GM19463 (cell line): Measurements from ENCODE around the gene CHAD.
"Not testable (repeated sequence)": the region's sequence is repeated elsewhere in the genome, so short reads cannot be mapped to it uniquely, and the experiment has no call there.

ENCODE experiments used
- ATAC-seq: cut with Tn5 transposase; IDR thresholded peaks from one replicate; pipeline ENCODE4 v1.9.1; 2021; ENCODE audit warnings: mild to moderate bottlenecking, moderate library complexity; ENCODE audit not compliant: unreplicated experiment

The CHAD gene

GRCh38 chr17:50430821-50431618 is 37.7 kb downstream of the CHAD start:
- no peak for ATAC-seq

- ATAC-seq, result no peak
These were observed 38.9 kb downstream of the CHAD start for GRCh38 chr17:50429793-50430192.

GRCh38 chr17:50428831-50429424 is 39.8 kb downstream of the CHAD start:
- no peak for ATAC-seq

GRCh38 chr17:50428126-50428525 is 40.6 kb downstream of the CHAD start:
- ATAC-seq, result not testable (repeated sequence)

- ATAC-seq, result no peak
These were observed 41.6 kb downstream of the CHAD start for GRCh38 chr17:50426814-50427787.

GRCh38 chr17:50426472-50426782 is 42.3 kb downstream of the CHAD start:
- no peak for ATAC-seq

- peak; percentile 71 for ATAC-seq
These were observed 42.8 kb downstream of the CHAD start, which contains the start of gene ACSF2 for GRCh38 chr17:50425682-50426471. TSS of gene ACSF2 (plus strand) at chr17:50426218. CDS start at chr17:50426262, 44 bp downstream.

GRCh38 chr17:50424996-50425681 is 43.5 kb downstream of the CHAD start:
- ATAC-seq, result no peak

- no peak for ATAC-seq
These were observed 44.3 kb downstream of the CHAD start for GRCh38 chr17:50424246-50424995.

GRCh38 chr17:50423553-50424159 is 45.0 kb downstream of the CHAD start:
- ATAC-seq, result no peak

- ATAC-seq, result no peak
These were observed 45.9 kb downstream of the CHAD start for GRCh38 chr17:50422738-50423137.

GRCh38 chr17:50421308-50422051 is 47.2 kb downstream of the CHAD start:
- ATAC-seq, result no peak

- no peak for ATAC-seq
These were observed 48.1 kb downstream of the CHAD start for GRCh38 chr17:50420419-50421112.

GRCh38 chr17:50419577-50419976 is 49.1 kb downstream of the CHAD start:
- ATAC-seq, result not testable (repeated sequence)

- ATAC-seq, result no peak
These were observed 53.9 kb downstream of the CHAD start for GRCh38 chr17:50414808-50415207.
